NCI-H2171 (cell line): ENCODE measurements around the gene RPP25L.

Experiments
- DNase-seq: peaks from one replicate; lab custom pipeline; 2025; lab: John Stamatoyannopoulos, UW

RPP25L gene

GRCh38 chr9:34611251-34611810 is 566 bp downstream of the RPP25L start:
- no peak for DNase-seq

- DNase-seq: no peak
These were observed 1.3 kb downstream of the RPP25L start for GRCh38 chr9:34610434-34611206.

- DNase-seq: no peak
These were observed 4.6 kb downstream of the RPP25L start for GRCh38 chr9:34607331-34607730.

GRCh38 chr9:34606905-34607304 is 5.0 kb downstream of the RPP25L start:
- DNase-seq: no peak

GRCh38 chr9:34606190-34606589 is 5.7 kb downstream of the RPP25L start:
- no peak for DNase-seq

- peak; percentile 38 for DNase-seq
These were observed 8.2 kb downstream of the RPP25L start for GRCh38 chr9:34603610-34604231.

GRCh38 chr9:34601937-34602573 is 9.8 kb downstream of the RPP25L start:
- no peak for DNase-seq

- DNase-seq: no peak
These were observed 11.0 kb downstream of the RPP25L start for GRCh38 chr9:34600908-34601307.

- no peak for DNase-seq
These were observed 12.4 kb downstream of the RPP25L start for GRCh38 chr9:34599546-34599945.

GRCh38 chr9:34594177-34594576 is 17.7 kb downstream of the RPP25L start:
- no peak for DNase-seq

- no peak for DNase-seq
These were observed 18.8 kb downstream of the RPP25L start for GRCh38 chr9:34592895-34593601.

- DNase-seq: no peak
These were observed 19.7 kb downstream of the RPP25L start for GRCh38 chr9:34591917-34592866.

GRCh38 chr9:34591248-34591916 is 20.5 kb downstream of the RPP25L start:
- no peak for DNase-seq

- DNase-seq: no peak
These were observed 21.3 kb downstream of the RPP25L start for GRCh38 chr9:34590381-34591247.

- DNase-seq: peak; percentile 35
These were observed 22.1 kb downstream of the RPP25L start, which contains the start of gene CNTFR for GRCh38 chr9:34589636-34590380. CNTFR (minus strand) TSS chr9:34589724; CDS start chr9:34568981, 20,743 bp downstream.

- no peak for DNase-seq
These were observed 22.9 kb downstream of the RPP25L start for GRCh38 chr9:34588671-34589635.

GRCh38 chr9:34587271-34587670 is 24.6 kb downstream of the RPP25L start:
- no peak for DNase-seq
